ENCODE results near the gene GAR1.
"Not testable (repeated sequence)": the region's sequence is repeated elsewhere in the genome, so short reads cannot be mapped to it uniquely, and the experiment has no call there.

The GAR1 gene

DNA sequence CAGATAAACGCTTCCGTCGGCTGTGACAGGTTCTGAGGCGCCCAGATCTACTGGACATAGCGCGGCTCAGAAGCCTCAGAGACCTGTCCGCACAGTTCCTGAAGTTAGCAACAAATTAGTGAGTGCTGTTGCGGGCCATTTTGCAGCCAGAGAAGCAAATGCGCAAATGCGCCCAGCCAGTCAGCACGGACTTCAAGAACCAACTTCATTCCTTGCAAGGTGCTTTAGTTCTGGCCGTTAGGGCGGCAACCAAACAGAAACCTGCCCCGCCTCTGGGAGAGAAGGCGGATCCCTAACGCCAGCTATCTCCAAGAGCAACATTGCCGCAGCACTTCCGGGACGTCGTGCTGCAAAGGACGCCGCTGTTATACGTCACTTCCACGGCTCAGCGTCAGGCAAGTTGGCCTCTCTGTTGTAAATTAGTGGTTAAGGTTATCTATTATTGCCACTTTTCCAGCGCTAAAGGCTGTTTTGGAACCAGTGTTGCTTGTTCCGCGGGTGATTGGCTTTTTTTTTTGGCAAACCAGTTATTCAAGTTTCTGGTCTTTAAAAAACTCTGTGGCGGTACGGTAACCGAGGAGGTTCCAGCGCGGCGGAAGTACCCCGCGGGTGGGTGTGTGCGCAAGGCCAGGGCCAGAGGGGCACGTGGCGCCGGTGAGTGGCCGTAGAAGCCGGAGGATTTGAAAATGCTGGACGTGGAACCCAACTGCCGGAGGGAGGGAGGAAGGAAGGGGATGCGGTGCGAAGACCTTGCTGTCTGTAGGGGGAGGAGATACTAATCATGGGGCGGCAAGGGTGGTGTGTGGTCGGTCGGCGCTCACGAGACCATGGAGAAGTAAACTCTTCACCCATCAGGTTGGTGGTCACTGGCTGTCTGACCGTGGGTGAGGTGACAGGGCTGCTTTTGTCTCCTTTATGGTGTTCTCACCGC is at the start of gene GAR1:
Gene GAR1, plus strand, starts transcription at position 612 of the 931 bp plus-strand sequence. CDS start 403 bp downstream, outside the sequence.
- DNase-seq: peak; percentile 91

DNA sequence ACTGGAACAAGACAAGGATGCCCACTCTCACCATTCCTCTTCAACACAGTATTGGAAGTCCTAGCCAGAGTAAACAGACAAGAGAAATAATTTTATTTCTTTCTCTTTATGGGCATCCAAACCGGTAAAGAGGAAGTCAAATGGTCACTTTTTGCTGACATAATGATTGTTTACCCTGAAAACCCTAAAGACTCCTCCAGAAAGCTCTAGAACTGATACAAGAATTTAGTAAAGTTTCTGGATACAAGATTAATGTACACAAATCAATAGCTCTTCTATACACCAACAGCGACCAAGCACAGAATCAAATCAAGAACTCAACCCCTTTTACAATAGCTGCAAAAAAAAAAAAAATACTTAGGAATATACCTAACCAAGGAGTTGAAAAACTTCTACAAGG is 33.5 kb upstream of the GAR1 start:
- DNase-seq: not testable (repeated sequence)

DNA sequence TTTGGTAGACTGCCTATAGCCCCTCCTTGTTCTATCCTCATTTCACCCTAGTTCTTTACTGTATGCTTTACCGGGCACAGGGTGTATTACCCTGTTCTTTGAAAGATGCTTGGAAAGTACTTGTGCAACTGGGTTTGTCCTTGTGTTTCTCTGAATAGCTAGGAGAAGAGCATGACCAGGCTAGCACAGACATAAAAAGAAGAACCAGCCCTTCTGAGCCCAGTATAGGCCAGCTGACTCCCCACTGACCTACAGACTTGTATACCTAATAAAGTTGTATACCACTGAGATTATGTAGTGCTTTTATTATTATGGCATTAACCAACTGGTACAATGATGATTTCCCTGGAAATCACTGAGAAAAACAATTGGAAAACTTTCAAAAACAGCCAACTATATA is 28.7 kb upstream of the GAR1 start:
- DNase-seq: no peak

DNA sequence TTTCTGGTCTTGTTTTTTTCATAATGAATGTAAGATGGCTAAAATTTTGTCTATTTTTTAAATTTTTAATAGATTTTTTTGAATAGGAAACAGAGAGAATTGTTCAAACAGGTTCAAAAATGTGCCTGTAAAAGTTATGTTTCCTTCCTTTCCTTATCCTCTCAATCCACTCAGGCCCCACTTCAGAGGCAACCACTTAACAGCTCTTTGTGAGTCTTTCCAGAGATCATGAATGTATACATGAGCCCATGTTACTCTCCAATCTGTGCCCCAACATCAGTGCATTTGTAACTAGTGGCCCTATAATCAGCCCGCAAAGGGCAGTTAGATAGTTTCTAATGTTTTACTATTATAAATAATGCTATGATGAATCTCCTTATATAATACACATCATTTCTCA is 27.8 kb upstream of the GAR1 start:
- no peak for DNase-seq

DNA sequence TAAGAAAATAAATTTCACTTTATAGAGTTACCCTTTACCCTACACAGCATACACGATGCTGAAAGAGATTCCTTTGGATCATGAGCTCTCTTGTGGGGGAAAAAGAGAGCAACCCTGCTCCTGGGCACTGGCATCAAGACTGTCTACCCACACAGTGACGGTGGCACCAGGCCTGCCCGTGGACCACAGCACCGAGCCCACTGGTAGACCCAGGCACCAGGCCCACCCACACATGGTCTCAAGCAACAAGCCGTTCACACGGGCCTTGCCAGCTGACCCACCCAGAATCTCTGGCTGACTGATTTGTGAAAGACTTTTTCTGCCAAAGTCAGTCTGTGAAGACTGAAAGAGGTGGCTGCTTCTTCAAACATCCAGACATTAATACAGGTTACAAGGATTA is 20.5 kb upstream of the GAR1 start:
- DNase-seq: no peak

DNA sequence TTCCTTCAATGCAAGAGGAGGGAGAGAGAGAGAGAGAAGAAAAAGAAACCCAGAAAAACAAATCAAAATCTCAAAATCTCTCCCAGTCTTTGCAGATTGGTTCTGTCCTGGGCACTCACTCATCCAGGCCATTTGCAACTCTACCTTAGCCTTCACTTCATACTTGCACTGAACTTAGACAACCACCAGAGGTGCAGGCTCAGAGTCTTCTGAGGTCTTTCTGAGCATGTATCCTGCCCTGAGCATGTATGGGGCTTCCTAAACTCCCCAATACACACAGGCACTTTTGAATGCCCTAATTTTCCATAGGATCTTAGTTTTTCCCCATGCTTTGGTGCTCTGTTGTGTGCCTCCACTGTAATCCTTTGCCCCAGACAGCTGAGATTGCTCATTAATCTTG is 16.7 kb upstream of the GAR1 start:
- no peak for DNase-seq

DNA sequence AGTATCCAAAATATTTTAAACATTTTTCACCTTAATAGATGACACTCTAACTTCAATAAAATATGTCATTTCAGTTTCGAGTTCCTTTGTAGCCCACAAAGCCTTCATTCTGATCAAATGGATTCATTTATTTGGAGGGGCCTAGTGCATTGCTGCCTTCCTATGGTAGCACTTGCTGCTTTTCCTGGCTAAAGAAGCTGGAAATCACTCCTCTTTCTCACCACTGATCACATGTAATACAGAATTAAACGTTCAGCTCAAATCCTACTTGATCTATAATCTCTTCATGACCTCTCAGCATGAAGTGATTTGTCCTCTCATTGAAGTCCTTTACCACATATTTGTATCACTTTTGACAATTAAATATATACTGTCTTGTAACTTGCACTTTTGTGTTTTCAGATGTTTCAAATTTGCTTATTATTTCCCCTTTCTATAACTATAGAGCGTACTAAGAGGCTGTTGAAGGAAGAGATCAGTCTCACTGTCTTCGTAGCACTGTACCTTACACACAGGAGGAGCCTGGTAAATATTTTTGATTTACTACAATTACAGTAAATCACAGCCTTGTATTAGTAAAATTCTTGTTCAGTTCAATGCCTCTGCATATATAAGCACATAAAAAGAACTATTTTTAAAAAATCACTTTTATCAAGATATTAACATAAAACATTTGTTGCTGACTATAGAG is 14.3 kb upstream of the GAR1 start:
- no peak for DNase-seq

DNA sequence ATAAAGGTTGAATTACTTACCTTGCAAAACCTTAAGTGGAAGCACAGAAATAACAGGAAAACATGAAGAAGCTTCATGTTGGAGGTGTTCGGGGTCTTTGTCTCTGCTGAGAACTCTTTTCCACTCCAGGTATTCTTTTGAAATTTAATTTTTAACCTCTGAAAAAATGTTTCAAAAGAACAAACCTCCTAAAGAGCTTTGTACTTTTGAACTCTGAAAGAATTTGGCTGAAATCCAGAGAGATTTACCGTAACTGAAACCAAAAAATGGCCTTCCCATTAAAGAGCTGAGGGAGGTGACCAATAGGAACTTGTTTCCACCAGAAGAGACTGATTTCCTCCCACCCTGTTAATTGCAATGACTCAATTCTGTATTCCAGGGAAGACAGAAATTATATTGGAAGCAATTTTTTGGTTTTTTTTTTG is 13.7 kb upstream of the GAR1 start, which contains the start of gene CFI:
Gene CFI, minus strand, starts transcription at position 105 of the 425 bp plus-strand sequence. Its CDS starts 28 bp downstream, at position 77.
- DNase-seq: no peak

DNA sequence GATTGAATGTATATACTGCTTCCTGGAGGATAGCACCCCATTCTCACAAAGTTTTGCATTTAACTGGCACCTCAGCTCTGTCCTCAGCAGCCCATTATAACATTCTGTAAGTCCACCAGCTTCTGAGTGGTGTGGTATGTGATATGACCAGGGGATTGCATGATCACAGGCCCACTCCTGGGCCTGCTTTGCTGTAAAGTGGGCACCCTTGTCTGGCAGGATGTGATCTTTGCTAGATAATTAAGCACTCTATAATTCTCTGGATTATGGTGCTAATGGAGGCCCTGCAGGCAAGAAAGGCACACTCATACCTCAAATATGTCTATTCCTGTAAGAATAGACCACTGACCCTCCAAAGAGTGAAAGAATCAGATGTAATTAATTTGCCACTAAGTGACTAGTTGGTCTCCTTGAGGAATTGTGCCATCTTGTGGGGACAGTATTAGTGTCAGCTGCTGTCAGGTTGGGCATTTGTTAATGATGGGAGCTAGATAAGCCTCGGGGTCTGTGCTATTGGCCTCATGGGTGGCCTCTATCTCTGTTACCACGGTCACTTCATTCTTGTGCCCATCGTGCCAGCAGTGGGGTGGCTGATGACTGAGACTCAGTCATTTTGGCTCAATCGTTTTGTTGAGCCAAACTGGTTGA is 11.5 kb upstream of the GAR1 start:
- peak; percentile 67 for DNase-seq

DNA sequence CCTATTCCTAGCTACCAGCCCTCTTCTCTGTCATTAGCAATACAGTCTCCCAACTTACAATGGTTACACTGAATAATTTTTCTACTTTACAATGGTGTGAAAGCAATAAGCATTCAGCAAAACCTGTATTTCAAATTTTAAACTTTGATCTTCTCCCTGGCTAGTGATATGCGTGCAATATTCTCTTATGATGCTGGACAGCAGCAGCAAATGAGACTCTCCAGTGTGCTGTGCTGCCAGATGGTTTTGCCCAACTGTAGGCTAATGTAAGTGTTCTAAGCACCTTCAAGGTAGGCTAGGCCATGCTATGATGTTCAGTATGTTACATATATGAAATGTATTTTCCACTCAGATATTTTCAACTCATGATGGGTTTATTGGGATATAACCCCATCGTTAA is 5.9 kb upstream of the GAR1 start:
- no peak for DNase-seq

DNA sequence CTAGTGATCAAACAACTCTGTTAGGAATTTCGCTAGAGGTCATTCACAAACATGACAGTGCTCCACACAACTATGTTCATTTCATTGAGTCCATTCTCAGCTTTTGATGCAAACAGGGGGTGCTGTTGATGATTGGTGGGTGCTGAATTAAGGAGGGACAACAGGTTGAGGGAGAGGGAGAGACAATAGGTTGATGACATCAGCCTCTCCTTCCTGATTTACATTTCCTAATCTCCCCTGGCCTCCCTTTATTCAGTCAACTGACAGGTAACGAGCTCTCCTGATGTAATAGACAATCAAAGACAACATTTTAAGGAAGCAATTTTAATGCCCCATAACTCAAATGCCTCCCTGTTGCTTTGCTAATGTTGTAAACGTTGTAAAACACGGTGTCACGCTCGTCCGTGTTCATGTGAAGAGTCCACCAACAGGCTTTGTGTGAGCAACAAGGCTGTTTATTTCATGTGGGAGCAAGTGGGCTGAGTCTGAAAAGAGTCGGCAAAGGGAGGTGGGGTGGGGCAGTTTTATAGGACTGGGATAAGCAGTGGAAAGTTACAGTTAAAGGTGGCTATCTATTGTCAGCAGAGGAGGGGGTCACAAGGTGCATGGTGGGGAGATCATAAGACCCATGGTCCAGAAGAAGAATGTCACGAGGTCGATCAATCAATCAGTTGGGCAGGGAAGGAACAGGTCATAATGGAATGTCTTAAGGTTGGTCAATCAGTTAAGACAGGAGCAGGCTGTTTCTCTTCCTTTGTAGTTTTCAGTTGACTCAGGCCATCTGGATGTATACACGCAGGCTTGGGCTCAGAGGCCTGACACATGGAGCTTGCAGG is 4.8 kb upstream of the GAR1 start:
- no peak for DNase-seq

DNA sequence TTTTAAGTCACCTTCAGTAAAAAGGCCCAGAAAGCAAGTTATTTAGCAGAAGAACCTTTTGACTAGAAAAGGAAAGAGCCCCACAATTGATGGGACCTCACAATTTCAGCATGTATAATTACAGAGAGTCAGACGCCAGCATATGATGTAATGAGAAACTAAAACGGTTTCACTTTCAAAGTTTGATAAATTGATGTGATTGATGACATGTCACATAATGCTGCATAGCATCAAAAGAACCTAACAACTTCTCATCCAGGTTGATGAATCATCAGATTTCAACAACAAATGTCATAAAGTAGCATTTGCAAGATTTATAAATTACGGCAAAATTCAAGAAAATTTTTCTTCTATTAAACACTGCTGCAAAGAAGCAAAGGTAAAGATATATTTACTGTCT is 3.9 kb upstream of the GAR1 start:
- no peak for DNase-seq

DNA sequence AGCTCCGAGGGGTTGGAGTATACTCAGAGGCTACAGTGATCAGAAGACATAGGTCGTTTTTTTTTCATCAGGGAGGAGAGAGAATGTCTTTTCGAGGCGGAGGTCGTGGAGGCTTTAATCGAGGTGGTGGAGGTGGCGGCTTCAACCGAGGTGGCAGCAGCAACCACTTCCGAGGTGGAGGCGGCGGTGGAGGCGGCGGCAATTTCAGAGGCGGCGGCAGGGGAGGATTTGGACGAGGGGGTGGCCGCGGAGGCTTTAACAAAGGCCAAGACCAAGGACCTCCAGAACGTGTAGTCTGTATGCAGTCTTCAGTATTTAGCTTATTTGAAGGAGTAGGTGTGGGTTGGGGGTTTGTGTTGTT is 500 bp downstream of the GAR1 start:
- DNase-seq: peak; percentile 49

DNA sequence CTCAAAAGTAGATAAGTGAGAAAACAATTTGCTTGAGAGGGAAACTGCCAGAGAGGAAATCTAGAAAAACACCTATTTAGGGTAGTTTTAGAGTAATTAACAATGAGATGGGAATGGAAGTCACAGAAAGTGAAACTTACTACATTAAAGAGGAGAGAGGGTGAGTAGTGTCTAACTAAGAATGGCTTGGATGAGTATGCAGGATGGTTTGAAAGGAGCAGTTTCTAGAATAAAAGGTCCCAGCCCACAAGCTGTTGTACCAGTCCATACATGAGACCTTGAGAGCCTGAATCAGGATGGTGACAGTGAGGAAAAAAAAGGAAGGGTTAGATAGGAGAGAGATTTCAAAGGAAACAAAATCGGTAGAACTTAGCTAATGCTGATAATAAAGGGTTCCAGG is 1.3 kb downstream of the GAR1 start:
- DNase-seq: no peak

DNA sequence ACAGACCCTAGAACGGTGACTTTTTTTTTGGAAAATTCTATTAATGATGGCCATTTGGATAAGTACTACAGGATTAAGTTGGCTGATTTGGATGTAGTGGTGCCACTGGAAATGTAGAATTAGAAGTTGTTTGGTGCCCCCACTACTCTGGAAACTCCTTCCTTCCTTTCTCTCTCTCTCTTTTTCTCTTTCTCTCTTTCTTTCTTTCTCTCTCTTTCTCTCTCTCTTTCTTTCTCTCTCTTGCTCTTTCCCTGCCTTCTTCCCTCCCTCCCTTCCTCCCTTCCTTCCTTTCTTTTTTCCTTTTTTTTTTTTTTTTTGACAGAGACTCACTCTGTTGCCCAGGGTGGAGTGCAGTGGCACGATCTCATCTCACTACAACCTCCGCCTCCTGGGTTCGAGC is 2.7 kb downstream of the GAR1 start:
- DNase-seq: no peak

DNA sequence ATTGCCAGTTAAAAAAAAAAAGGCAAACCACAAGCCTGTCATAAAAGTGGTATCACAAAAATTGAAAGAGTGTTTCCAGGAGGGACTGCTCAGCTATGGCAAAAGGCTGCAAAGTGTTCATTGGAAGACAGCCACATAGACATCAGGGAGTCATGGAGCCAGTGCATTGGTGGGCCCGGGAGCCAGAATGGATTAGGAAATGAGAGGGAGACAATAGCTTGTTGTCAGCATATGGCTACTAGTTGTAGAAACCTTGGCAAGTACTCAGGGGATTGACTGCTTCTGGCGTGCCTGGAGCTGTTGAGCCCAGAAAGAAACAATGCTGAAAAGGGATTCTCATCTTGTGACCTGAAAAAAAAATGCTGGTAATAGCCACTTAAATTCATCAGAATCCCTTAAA is 5.0 kb downstream of the GAR1 start:
- no peak for DNase-seq

DNA sequence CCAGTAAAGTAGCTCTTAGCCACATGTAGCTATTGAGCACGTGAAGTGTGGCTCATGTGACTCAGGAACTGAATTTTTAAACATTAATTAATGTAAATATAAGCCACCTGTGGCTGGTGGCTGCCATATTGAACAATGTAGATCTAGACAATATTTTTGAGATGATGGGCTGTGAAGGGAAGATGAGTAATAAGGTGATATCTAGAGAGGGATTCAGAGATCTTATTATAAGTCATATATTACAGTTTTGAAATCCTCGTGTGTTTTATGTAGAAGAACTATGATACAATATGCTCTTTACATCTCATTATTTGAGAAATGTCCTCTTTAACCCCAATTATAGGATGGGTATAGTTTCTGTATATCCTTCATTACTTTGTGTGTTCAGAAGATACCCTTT is 5.6 kb downstream of the GAR1 start:
- no peak for DNase-seq

DNA sequence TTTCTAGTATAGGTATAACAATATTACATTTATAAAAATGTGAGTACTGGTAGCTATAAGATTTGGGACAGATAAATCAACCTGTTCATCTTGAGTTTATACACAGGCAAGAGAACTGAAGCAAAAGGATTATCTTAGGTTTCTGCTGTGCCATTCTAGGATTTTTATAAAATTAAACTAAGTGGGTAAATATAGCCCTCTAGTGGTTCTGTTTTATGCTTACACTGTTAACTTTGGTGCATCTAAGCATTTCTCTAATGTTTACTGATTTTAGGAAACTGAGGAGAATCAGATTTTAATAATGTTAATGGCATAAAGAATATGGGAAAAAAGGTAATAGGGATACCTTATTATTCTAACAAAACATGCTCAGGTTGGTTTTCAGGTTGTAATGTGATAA is 11.2 kb downstream of the GAR1 start:
- DNase-seq: peak; percentile 34

DNA sequence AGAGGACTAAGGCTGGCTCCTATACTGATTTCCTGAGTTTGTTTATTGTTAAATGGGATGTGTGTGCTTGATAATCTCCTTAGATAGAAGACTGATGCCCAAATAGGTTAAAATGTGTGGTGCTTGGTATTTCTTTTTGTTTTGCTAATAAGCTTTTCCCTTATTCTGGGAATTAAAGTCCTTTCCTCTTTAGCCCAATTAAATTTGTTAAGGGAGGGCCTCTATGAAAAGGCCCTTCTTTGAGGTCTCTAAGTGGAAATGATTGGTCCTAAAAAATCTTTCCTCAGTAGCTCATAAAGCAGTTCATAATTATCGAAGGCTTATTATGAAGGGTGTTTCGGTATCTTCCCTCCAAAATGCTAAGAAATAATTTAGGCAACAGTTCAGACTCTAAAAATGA is 12.1 kb downstream of the GAR1 start, which contains the start of gene RRH:
Gene RRH, plus strand, starts transcription at position 301 of the 400 bp plus-strand sequence. Its CDS starts 56 bp downstream, at position 357.
- no peak for DNase-seq

DNA sequence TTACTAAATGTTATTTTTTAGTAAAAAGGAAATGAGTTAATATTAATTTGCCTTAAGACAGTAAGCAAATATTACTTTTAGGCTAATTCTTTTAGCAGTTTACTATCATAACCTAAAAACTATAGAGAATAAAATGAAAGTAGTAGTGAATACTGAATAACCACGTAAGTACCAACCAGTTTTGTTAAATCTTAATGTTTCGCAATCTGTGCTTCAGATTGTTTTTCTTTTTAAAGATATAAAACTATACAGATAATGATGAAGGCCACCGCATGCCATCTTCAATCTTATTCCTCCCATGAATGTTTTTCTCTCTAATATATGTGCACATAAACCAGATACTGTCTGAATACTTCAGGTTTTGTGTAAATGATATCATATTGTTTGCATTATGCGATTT is 18.2 kb downstream of the GAR1 start:
- no peak for DNase-seq

DNA sequence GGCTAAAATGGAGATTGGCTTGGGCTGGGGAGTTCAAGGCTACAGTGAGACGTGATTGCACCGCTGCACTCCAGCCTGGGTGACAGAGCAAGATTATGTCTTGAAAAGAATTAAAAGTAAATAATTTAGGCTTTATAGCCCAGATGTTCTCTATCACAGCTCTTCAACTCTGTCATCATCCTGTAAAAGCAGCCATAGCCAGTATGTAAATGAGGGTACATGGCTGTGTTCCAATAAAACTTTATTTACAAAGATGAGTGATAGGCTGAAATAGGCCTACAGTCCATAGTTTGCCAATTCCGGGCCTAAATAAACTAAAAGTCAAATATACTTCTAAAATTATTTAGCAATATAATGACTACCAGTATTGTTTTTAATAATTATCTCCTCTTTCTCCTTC is 21.4 kb downstream of the GAR1 start:
- no peak for DNase-seq

DNA sequence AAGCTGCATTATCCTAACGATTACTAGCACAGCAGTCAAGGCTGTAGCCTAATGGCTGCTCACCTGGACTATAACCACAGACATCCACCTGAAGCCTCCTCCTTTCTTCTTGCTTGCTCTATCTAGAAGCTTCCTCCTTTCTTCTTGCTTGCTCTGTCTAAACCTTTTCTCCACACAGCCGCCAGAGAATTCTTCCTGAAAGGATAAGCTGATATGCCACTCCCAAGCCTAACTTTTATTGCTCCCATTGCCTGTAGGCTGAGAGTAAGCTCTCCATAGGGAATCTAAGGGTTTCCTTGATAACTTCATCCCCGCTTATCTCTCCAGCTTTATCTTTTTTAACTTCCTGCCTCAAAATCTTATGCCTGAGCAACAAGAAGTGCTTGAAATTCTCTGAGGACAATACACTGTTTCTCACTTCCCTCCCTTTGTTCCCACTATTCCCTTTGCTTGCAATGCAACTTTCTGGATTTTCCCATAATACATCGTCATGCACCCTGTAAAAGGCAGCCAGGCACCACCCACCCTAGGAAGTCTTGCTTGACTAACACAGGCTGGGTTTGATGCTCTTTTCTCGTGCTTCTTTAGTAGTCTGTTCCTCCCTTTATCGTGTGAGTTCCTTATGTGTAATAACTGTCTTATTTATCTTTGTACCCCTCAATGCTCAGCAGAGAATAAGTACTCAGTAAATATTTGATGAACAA is 31.0 kb downstream of the GAR1 start:
- peak; percentile 12 for DNase-seq
